ENCODE results near the gene SUN1. TPM values are rescaled to one million over a fixed set of nuclear protein-coding genes. Genes with fewer than 3 reads are reported as not detected.
A peak's percentile ranks its signal among the peaks of the same experiment; 100 is the strongest.

Gene SUN1
- total and polyA plus RNA-seq, 9 of the 15 experiments (the other 6 are each of a cell fraction or from before 2014, with no cell fraction given), result 36.8 to 132 (median 62.3) TPM

DNA sequence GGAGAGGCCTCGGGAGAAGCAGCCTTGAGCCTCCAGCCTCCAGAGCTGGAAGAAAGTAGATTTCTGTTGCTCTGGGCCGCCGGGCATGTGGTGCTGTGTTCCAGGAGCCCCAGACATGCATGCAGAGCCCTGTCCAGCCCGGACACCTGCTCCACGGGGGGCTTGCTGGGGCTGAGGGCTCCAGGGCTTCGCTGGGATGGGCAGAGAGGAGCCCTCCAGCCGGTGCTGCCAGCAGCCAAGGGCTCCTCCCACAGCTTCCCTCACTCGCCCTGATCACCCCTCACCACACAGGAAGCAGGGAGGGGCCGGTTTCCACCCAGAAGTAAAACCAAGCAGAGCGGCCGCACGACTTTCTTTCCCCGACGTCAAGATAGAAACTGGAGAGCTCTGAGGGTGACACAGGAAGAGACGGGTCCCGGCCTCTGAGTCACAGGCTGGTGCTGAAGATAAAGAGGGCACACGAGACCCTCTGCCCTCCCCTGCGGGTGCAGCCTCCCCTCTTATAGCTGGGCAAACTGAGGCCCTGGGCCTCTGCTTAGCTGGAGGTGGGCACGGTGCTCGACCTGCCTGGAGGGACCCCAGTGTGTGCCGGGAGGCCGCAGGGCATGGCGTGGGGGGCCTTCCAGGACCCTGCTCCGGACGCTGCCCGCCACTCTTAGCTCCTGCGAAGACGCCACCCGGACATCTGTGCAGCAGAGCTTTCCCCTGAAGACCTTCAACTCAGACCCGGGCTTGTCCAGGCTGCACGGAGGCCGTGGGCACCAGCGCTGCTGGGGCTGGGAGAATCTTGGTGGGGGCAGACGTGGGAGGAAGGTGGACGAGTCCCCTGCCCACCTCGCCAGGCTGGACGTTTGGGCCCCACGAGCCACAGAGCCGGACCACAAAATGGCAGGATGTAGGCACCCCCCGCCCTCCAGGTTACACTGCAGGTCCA is 91.1 kb downstream of the SUN1 start:
- CTCF ChIA-PET (ENCODE audit: low intra/inter-chr PET ratio), result no interaction called here
- in situ Hi-C loops (cut with MboI) (no loop called here), intact Hi-C loops (cut with micrococcal nuclease) (no loop called here)
- Histone ChIP-seq H3K4me1 (replicated peaks in 1 of 2; ENCODE audit: control insufficient read depth in 2 of 2, insufficient read depth in 2 of 2, low read length in 2 of 2) (peaks cover 10 to 68% of the 10 kb centered on the region in 2 experiments), H3K9me1 (ENCODE audit: control insufficient read depth, insufficient read depth, low read length) (no peaks in the 10 kb centered on the region), H3K9ac (ENCODE audit: insufficient read depth in 1 of 2, low read depth in 2 of 2, low read length in 2 of 2) (peak overlapping the region; percentile 30 to 65; a peak in 2 of 4 replicates), H3K27me3 (ENCODE audit: control insufficient read depth in 2 of 2, insufficient read depth in 2 of 2, low read length in 2 of 2) (peaks cover 0 to 18% of the 10 kb centered on the region in 2 experiments; a peak in 2 of 5 replicates), H3K4me2 (ENCODE audit: insufficient read depth, low read length) (peak overlapping the region; percentile 62), H2AFZ (ENCODE audit: low read depth, low read length) (peak overlapping the region; percentile 83), H3K79me2 (ENCODE audit: control insufficient read depth, insufficient read depth, low read length) (no peaks in the 10 kb centered on the region), H3K4me3 (no peak overlapping the region), H3K27ac (ENCODE audit: extremely low read depth, low read depth, low read length) (no peak overlapping the region), H4K20me1 (replicated peaks; ENCODE audit: control insufficient read depth, insufficient read depth, low read length) (no peaks in the 10 kb centered on the region), H3K36me3 (ENCODE audit: control insufficient read depth, insufficient read depth, low read length) (no peaks in the 10 kb centered on the region), H3K9me3 (replicated peaks; ENCODE audit: control insufficient read depth, insufficient read depth, low read depth, low read length) (no peaks in the 10 kb centered on the region)
- ATAC-seq (peak; percentile 60), DNase-seq (ENCODE audit: extremely low read depth in 1 of 4, low spot score in 3 of 4) (peak; percentile 63 to 66 (median 64)), FAIRE-seq (peak; percentile 69)
- BruUV-seq (replicated peaks), result no TSS peak
- 24% methylated on average over 34 of the region's 40 CpGs for WGBS (ENCODE audit: insufficient coverage, low coverage, missing lambda C conversion rate)
- POLR2A ChIA-PET, result interaction anchor here (0.6 to 1.3 kb wide), 4 partner anchors 10 to 55 kb away, joined by 3 to 7 read pairs (median 4); no protein-coding TSS in a partner anchor
- TF ChIP-seq ZNF584 (CRISPR knock-in tag; IDR thresholded peaks at IDR 0.05; ENCODE audit: low read depth) (0 out of 2 replicates have a peak, but pooled peaks have one; percentile 37), MCM3 (IDR thresholded peaks at IDR 0.05) (no peak), JUND (IDR thresholded peaks at IDR 0.05; ENCODE audit: borderline replicate concordance, low read depth, low read length) (peak; percentile 43; the same call in 1 of the 2 replicates), JUND (tag; IDR thresholded peaks at IDR 0.05; ENCODE audit: borderline replicate concordance, low read depth, low read length) (0 out of 3 replicates have a peak, but pooled peaks have one; percentile 30), NRF1 (conservative IDR thresholded peaks at IDR 0.05 in 1 of 2, IDR thresholded peaks at IDR 0.05 in 1 of 2) (peak in 1 of 2 experiments; percentile 19; a peak in 1 of 4 replicates), VEZF1 (CRISPR knock-in tag; IDR thresholded peaks at IDR 0.05) (peak; percentile 68), NCOA6 (IDR thresholded peaks at IDR 0.05) (no peak), POLR2G (IDR thresholded peaks at IDR 0.05; ENCODE audit: low read depth, low read length) (peak; percentile 55)
- TF ChIP-seq, protein P1, sequence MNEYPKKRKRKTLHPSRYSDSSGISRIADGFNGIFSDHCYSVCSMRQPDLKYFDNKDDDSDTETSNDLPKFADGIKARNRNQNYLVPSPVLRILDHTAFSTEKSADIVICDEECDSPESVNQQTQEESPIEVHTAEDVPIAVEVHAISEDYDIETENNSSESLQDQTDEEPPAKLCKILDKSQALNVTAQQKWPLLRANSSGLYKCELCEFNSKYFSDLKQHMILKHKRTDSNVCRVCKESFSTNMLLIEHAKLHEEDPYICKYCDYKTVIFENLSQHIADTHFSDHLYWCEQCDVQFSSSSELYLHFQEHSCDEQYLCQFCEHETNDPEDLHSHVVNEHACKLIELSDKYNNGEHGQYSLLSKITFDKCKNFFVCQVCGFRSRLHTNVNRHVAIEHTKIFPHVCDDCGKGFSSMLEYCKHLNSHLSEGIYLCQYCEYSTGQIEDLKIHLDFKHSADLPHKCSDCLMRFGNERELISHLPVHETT (CRISPR knock-in tag; conservative IDR thresholded peaks at IDR 0.05 in 1 of 2, IDR thresholded peaks at IDR 0.05 in 1 of 2), result peak in 1 of 2 experiments; percentile 41; a peak in 1 of 4 replicates
- TF ChIP-seq, protein P2, sequence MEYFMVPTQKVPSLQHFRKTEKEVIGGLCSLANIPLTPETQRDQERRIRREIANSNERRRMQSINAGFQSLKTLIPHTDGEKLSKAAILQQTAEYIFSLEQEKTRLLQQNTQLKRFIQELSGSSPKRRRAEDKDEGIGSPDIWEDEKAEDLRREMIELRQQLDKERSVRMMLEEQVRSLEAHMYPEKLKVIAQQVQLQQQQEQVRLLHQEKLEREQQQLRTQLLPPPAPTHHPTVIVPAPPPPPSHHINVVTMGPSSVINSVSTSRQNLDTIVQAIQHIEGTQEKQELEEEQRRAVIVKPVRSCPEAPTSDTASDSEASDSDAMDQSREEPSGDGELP (CRISPR knock-in tag; IDR thresholded peaks at IDR 0.05; ENCODE audit: borderline replicate concordance), result peak; percentile 24; the same call in 1 of the 2 replicates
- TF ChIP-seq, protein P3, sequence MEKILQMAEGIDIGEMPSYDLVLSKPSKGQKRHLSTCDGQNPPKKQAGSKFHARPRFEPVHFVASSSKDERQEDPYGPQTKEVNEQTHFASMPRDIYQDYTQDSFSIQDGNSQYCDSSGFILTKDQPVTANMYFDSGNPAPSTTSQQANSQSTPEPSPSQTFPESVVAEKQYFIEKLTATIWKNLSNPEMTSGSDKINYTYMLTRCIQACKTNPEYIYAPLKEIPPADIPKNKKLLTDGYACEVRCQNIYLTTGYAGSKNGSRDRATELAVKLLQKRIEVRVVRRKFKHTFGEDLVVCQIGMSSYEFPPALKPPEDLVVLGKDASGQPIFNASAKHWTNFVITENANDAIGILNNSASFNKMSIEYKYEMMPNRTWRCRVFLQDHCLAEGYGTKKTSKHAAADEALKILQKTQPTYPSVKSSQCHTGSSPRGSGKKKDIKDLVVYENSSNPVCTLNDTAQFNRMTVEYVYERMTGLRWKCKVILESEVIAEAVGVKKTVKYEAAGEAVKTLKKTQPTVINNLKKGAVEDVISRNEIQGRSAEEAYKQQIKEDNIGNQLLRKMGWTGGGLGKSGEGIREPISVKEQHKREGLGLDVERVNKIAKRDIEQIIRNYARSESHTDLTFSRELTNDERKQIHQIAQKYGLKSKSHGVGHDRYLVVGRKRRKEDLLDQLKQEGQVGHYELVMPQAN (IDR thresholded peaks at IDR 0.05; ENCODE audit: borderline replicate concordance), result no peak
